Dermis microvascular lymphatic vessel endothelial cell (primary cell): Measurements from ENCODE around the gene PLCZ1. TPM values are rescaled to one million over a fixed set of nuclear protein-coding genes. Genes with fewer than 3 reads are reported as not detected.

Experiments used
- total RNA-seq: library from RNA; depleted of rRNA; stranded (reverse); fragments of >200 nt; gene quantifications from 2 replicates; pipeline ENCODE4 v1.2.1, GENCODE V29; 2014

The PLCZ1 gene
- total RNA-seq, 1 donor from 2014 or later, result not detected

Other genes starting within 250 kb of the PLCZ1 start
- gene CAPZA3, start 107 bp upstream of the PLCZ1 start, total RNA-seq, result not detected in 2 replicates